LNCaP clone FGC (cell line): ENCODE results near the gene PRKCQ.
A peak's percentile ranks its signal among the peaks of the same experiment; 100 is the strongest.

Experiments used
- DNase-seq: peaks from one replicate; pipeline ENCODE4 v3.0.0-alpha.2; 2011; ENCODE audit warnings: low read depth
- H3K4me3 ChIP-seq: 2 replicates; pipeline ENCODE4 v1.5.1; 2011; ENCODE audit warnings: mild to moderate bottlenecking, low read depth, low read length, control low read depth
- CTCF ChIP-seq: IDR thresholded peaks from 2 replicates; pipeline ENCODE4 v1.5.1; 2012; ENCODE audit warnings: mild to moderate bottlenecking; ENCODE audit not compliant: control insufficient read depth, insufficient read depth; ENCODE audit errors: extremely low read depth

The PRKCQ gene

GRCh38 chr10:6580279-6581029, 378 bp upstream of the PRKCQ start:
- DNase-seq: no peak
- H3K4me3 ChIP-seq: peak overlapping the region; percentile 40
- TF ChIP-seq CTCF: peak; percentile 66

- no peak for TF ChIP-seq CTCF
- DNase-seq: no peak
- H3K4me3 ChIP-seq: no peak overlapping the region
These were observed 733 bp downstream of the PRKCQ start for GRCh38 chr10:6579183-6579903.

GRCh38 chr10:6578795-6579182, 1.3 kb downstream of the PRKCQ start:
- no peak for DNase-seq
- no peak overlapping the region for H3K4me3 ChIP-seq
- no peak for TF ChIP-seq CTCF

GRCh38 chr10:6578251-6578771, 1.8 kb downstream of the PRKCQ start:
- no peak overlapping the region for H3K4me3 ChIP-seq
- TF ChIP-seq CTCF: no peak
- DNase-seq: no peak

GRCh38 chr10:6576326-6576725, 3.8 kb downstream of the PRKCQ start:
- no peak overlapping the region for H3K4me3 ChIP-seq
- TF ChIP-seq CTCF: no peak
- no peak for DNase-seq

GRCh38 chr10:6574664-6575176, 5.4 kb downstream of the PRKCQ start:
- H3K4me3 ChIP-seq: no peak overlapping the region
- TF ChIP-seq CTCF: no peak
- DNase-seq: no peak
